ENCODE measurements around the gene CEP63.

DNA sequence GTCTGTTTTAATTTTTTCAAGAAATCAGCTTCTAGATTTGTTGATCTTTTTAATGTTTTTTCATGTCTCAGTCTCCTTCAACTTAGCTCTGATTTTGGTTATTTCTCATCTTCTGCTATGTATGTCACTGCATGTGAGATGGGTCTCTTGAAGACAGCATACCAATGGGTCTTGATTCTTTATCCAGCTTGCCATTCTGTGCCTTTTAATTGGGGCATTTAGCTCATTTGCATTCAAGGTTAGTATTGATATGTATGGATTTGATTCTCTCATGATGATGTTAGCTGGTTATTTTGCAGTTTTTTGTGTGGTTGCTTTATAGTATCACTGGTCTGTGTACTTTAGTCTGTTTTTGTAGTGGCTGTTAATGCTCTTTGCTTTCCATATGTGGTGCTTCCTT is 39.4 kb downstream of the CEP63 start:
- TF ChIP-seq CTCF (IDR thresholded peaks at IDR 0.05) (no peak), POLR2A (IDR thresholded peaks at IDR 0.05) (no peak)
